Stimulated activated memory B cell treated with anti-CD40 and anti-IgM and Interleukin-4, amounts not matched to agents 10 μg/mL and 1 μg/mL and 100 μg/mL, for 72 hours (primary cell): Measurements from ENCODE around the gene CHD9.
"Not testable (repeated sequence)": the region's sequence is repeated elsewhere in the genome, so short reads cannot be mapped to it uniquely, and the experiment has no call there.

Experiments
- ATAC-seq: fragments of 150-1000 bp; cut with Tn5 transposase; 2 replicates; pipeline ENCODE4 v1.10.0; 2021
- H3K27ac Mint-ChIP-seq: one replicate; pipeline ENCODE4 v1.8.0; 2022; ENCODE audit warnings: mild to moderate bottlenecking, mixed read lengths
- H3K27me3 Mint-ChIP-seq: one replicate; pipeline ENCODE4 v1.8.0; 2022; ENCODE audit warnings: mixed read lengths
- H3K36me3 Mint-ChIP-seq: one replicate; pipeline ENCODE4 v1.8.0; 2022; ENCODE audit warnings: mixed read lengths
- H3K4me1 Mint-ChIP-seq: one replicate; pipeline ENCODE4 v1.8.0; 2022; ENCODE audit warnings: mixed read lengths
- H3K4me3 Mint-ChIP-seq: one replicate; pipeline ENCODE4 v1.8.0; 2022; ENCODE audit warnings: mild to moderate bottlenecking, moderate library complexity, mixed read lengths
- H3K9me3 Mint-ChIP-seq: one replicate; pipeline ENCODE4 v1.8.0; 2022; ENCODE audit warnings: mixed read lengths

Gene CHD9

DNA sequence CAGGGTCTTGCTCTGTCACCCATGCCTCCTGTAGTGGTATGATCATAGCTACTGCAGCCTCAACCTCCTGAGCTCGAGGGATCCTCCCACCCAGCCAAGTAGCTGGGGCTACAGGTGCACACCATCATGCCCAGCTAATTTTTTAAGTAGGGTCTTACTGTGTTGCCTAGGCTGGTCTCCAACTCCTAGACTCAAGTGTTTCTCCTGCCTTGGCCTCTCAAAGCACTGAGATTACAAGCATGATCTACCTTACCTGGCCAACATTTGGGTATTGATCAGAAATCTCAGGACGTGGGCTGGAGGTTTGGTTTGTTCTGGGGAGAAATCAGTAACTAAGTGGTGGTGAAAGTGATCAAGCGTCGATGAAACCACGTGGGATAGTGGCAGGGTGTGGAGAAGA is 4.1 kb downstream of the CHD9 start:
- H3K36me3 Mint-ChIP-seq: peaks cover 5% of the 10 kb centered on the region
- H3K27me3 Mint-ChIP-seq: no peaks in the 10 kb centered on the region
- H3K4me1 Mint-ChIP-seq: peaks cover 66% of the 10 kb centered on the region
- H3K9me3 Mint-ChIP-seq: no peaks in the 10 kb centered on the region
- H3K27ac Mint-ChIP-seq: peak overlapping the region; percentile 88
- peak overlapping the region; percentile 13 for H3K4me3 Mint-ChIP-seq
- ATAC-seq: no peak

DNA sequence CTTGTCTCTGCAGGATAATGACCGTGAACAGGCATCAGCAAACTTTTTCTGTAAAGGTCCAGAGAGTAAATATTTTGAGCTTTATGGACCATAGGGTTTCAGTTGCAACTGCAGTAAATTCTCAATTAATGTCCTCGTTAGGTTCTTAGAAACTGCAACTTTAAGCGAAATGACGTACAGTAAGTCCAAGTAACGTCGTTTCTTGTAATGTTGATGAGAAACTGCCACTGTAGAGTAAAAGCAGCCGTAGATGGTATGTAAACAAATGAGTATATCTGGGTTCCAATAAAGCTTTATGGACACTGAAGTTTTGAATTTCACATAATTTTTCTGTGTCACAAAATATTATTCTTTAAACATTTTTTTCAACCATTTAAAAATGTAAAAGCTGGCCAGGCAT is 4.9 kb downstream of the CHD9 start:
- H3K4me3 Mint-ChIP-seq: no peak overlapping the region
- peaks cover 5% of the 10 kb centered on the region for H3K36me3 Mint-ChIP-seq
- peaks cover 68% of the 10 kb centered on the region for H3K4me1 Mint-ChIP-seq
- H3K9me3 Mint-ChIP-seq: no peaks in the 10 kb centered on the region
- H3K27ac Mint-ChIP-seq: peak overlapping the region; percentile 88
- no peak for ATAC-seq
- H3K27me3 Mint-ChIP-seq: no peaks in the 10 kb centered on the region

DNA sequence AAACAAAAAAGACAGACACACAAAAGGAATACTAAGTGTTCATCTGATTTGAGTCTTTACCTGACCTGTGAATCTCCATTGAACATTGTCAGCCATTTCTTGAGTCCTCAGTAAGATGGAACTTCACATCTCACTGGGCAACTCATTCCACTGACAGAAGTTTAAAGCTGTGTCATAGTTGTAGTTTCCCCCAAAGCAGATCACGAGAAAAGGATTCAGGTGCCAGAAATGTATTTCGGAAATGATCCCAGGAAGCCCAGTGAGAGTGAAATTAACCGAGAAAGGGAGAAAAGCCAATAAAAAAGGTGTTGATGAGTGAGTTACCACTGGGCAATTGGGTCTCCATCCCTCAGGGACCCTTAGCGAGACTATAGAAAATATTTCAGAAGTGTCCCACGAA is 6.5 kb downstream of the CHD9 start:
- Mint-ChIP-seq H3K36me3 (peaks cover 10% of the 10 kb centered on the region), H3K4me3 (peak overlapping the region; percentile 52), H3K27ac (peak overlapping the region; percentile 88), H3K27me3 (no peaks in the 10 kb centered on the region), H3K9me3 (no peaks in the 10 kb centered on the region), H3K4me1 (peaks cover 72% of the 10 kb centered on the region)
- peak; percentile 34 for ATAC-seq

DNA sequence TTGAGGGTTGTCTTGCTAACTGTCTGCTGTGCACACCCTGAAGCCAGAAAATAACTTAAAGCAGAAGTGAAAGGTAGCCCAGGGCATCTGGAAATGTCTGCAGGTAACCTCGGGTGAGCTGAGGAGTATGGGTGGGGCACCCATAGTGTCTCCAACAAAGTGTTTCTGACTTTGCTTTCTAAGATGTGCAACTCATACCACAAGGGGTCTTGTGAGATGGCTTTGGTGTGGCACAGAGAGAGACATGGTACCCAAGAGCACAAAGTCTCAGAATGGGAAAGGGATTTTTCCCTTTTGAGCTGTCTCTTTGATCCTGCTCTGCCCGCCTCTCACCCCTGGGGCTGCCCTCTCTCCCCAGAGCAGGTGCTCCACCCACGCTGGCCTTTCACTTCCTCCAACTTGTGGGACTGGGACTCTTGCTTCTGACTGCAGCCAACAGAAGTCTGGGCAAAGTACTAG is 6.9 kb downstream of the CHD9 start:
- ATAC-seq: peak; percentile 95
- Mint-ChIP-seq H3K4me1 (peaks cover 71% of the 10 kb centered on the region), H3K27ac (peak overlapping the region; percentile 88), H3K27me3 (no peaks in the 10 kb centered on the region), H3K4me3 (peak overlapping the region; percentile 52), H3K9me3 (no peaks in the 10 kb centered on the region), H3K36me3 (peaks cover 12% of the 10 kb centered on the region)

DNA sequence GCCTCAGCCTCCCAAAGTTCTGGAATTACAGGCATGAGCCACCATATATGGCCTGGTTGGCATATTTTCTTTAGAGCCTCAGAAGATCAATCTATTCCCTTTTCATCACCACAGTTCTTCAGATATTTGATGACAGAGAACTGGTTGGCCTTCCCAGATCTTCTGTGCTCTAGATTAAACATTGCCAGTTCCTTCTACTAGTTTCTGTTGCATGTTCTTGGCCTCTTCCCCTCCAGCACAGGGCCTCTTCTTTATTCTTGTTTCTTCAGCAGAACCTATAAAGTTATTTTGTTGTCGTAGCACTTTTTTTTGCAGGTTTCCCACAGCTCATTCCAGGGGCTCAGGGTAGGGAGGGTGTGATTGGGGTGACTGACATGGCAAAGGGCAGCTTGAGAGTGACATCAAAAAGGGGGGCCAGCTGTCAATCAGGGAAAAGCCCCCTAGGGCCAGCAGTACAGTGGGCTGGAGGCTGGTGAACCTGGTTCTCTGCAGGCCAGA is 9.3 kb downstream of the CHD9 start:
- H3K27me3 Mint-ChIP-seq: no peaks in the 10 kb centered on the region

DNA sequence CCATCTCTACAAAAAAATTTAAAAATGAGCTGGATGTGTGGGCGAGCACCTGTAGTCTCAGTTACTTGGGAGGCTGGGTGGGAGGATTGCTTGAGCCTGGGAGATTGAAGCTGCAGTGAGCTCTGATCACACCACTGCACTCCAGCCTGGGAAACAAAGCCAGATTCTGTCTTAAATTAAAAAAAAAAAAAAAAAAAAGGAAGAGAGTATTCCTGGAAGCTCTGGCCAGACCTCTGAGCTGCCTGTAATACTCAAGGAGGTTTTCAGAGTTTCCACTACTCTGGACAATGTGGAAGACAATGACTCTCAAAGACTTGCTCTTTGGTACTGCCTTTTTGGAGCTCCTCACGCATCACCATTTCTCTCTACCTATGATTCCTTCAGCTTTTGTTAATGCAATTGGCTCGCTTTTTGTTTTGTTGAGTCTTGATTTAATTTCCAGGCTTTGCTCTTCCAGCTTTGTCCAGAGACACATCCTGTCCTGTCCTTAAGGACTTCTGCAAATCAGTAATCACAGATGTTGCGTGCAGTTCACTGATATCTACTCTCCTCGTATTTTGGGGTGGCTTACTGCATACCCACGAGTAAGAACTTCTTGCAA is 10.8 kb downstream of the CHD9 start:
- no peak for ATAC-seq
- Mint-ChIP-seq H3K36me3 (peaks cover 11% of the 10 kb centered on the region), H3K9me3 (no peaks in the 10 kb centered on the region), H3K27ac (peak overlapping the region; percentile 61), H3K27me3 (no peaks in the 10 kb centered on the region), H3K4me1 (peaks cover 74% of the 10 kb centered on the region), H3K4me3 (no peak overlapping the region)

More for the DNA sequence above, 9.3 kb downstream of the CHD9 start:
- Mint-ChIP-seq H3K4me1 (peaks cover 61% of the 10 kb centered on the region), H3K9me3 (no peaks in the 10 kb centered on the region), H3K27ac (peak overlapping the region; percentile 81), H3K36me3 (peaks cover 7% of the 10 kb centered on the region), H3K4me3 (no peak overlapping the region)
- no peak for ATAC-seq

DNA sequence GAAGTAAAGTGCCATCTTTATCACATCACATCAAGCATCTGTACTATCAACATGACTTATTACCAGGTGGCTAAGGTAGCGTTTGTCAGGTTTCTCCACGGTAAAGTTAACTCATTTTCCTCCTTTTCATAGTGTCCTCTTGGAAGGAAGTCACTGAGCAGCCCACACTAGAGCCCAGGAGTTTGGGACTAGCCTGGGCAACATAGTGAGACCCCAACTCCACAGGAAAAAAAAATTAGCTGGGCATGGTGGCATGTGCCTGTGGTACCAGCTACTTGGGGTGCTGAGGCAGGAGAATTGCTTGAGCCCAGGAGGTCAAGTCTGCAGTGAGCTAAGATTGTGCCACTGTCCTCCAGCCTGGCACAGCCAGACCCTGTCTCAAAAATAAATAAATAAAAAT is 12.9 kb downstream of the CHD9 start:
- peak overlapping the region; percentile 49 for H3K27ac Mint-ChIP-seq
- H3K4me1 Mint-ChIP-seq: peaks cover 70% of the 10 kb centered on the region
- ATAC-seq: no peak
- no peaks in the 10 kb centered on the region for H3K27me3 Mint-ChIP-seq
- H3K9me3 Mint-ChIP-seq: no peaks in the 10 kb centered on the region
- H3K36me3 Mint-ChIP-seq: peaks cover 12% of the 10 kb centered on the region
- H3K4me3 Mint-ChIP-seq: no peak overlapping the region

DNA sequence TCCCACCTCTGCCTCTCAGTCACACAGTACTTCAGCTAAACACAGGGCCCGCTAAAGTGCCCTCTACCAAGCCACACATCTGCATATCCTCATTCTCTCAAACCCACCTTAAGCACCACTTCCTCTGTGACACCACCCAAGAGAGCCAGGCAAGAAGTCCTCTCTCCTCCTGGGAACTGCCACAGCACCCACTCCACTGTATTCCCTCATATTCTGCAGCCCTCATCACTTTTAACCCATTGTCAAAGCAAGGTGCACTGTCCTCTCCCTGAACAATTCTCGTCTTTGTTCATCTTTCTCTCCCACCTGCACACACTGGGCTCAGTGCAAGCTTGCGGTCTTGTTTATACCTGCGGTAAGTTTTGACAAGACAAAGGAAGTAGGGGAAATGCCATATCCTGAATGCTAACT is 13.6 kb downstream of the CHD9 start:
- H3K9me3 Mint-ChIP-seq: no peaks in the 10 kb centered on the region
- peaks cover 78% of the 10 kb centered on the region for H3K4me1 Mint-ChIP-seq
- H3K27me3 Mint-ChIP-seq: no peaks in the 10 kb centered on the region
- H3K4me3 Mint-ChIP-seq: peak overlapping the region; percentile 30
- peak; percentile 90 for ATAC-seq
- H3K27ac Mint-ChIP-seq: peak overlapping the region; percentile 49
- peaks cover 12% of the 10 kb centered on the region for H3K36me3 Mint-ChIP-seq

DNA sequence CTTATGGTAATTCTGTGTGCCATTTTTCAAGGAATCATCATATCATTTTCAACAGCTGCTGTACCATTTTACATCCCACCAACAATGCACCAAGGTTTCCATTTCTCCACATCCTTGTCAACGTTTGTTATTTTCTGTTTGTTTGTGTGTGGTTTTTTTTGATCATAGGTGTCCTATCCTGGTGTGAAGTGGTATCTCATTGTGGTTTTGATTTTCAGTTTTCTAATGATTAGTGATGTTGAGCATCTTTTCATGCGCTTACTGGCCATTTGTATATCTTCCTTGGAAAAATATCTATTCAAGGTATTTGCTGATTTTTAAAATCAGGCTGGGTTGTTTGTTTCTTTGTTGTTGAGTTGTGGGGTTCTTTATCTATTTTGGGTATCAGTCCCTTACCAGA is 15.0 kb downstream of the CHD9 start:
- Mint-ChIP-seq H3K9me3 (peaks cover 5% of the 10 kb centered on the region), H3K27me3 (no peaks in the 10 kb centered on the region), H3K4me3 (no peak overlapping the region), H3K36me3 (peaks cover 26% of the 10 kb centered on the region), H3K27ac (no peak overlapping the region), H3K4me1 (peaks cover 80% of the 10 kb centered on the region)
- no peak for ATAC-seq

DNA sequence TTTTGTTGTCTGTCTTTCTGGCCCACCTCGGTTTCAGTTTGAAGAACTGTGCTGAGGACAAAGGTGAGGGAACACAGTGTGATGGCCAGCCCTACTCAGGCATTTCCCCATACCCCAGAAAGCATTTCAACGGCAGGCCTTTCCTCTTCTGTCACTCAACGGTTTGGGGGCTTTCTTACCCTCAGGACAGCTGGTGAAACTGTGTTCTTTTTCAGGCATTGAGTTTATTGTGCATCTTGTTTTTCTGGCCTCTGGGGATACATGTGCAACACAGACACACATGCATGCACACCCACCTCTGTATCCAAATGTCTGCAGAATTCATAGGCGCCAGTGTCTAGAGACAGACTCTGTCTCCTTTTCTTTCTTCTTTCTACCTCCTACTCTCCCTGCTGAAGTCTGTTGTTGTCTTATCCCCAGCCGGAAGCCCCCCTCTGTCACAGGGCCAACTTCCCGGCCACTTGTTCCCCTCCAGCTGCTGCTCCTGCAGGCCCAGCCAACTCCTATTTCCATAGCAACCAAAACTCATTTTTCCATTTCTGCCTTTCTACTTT is 17.0 kb downstream of the CHD9 start:
- Mint-ChIP-seq H3K4me3 (peak overlapping the region; percentile 52), H3K9me3 (peaks cover 8% of the 10 kb centered on the region), H3K27me3 (no peaks in the 10 kb centered on the region), H3K4me1 (peaks cover 70% of the 10 kb centered on the region), H3K36me3 (peaks cover 25% of the 10 kb centered on the region), H3K27ac (peak overlapping the region; percentile 54)
- ATAC-seq: peak; percentile 76

DNA sequence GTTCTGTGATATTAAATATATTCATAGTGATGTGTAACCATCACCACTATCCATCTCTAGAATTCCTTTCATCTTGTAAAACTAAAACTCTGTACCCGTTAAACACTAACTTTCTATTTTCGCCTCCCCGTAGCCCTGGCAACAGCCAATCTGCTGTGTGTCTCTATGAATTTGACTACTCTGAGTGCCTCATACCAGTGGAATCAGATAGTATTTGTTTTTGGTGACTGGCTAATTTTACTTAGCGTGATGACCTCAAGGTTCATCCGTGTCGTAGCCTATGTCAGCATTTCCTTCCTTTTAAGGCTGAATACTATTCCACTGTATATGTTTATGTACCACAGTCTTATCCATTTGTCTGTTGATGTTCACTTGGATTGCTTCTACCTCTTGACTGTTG is 18.2 kb downstream of the CHD9 start:
- Mint-ChIP-seq H3K27me3 (no peaks in the 10 kb centered on the region), H3K4me3 (no peak overlapping the region), H3K27ac (peak overlapping the region; percentile 36), H3K4me1 (peaks cover 74% of the 10 kb centered on the region), H3K9me3 (peaks cover 8% of the 10 kb centered on the region), H3K36me3 (peaks cover 30% of the 10 kb centered on the region)
- ATAC-seq: no peak

DNA sequence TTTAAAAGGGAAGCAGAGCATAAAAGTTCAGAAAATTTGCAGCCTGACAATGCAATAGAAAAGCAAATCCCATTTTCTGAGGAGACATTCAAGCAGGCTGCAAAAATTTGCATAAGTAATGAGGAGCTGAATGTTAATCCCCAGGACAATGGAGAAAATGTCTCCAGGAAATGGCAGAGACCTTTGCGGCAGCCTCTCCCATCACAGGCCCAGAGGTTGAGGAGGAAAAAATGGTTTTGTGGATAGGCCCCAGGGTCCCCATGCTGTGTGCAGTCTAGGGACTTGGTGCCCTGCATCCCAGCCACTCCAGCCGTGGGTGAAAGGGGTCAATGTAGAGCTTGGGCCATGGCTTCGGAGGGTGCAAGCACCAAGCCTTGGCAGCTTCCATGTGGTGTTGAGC is 19.5 kb downstream of the CHD9 start:
- Mint-ChIP-seq H3K4me1 (peaks cover 71% of the 10 kb centered on the region), H3K36me3 (peaks cover 39% of the 10 kb centered on the region)
- not testable (repeated sequence) for H3K27me3 Mint-ChIP-seq, H3K4me3 Mint-ChIP-seq, H3K27ac Mint-ChIP-seq, ATAC-seq, H3K9me3 Mint-ChIP-seq

DNA sequence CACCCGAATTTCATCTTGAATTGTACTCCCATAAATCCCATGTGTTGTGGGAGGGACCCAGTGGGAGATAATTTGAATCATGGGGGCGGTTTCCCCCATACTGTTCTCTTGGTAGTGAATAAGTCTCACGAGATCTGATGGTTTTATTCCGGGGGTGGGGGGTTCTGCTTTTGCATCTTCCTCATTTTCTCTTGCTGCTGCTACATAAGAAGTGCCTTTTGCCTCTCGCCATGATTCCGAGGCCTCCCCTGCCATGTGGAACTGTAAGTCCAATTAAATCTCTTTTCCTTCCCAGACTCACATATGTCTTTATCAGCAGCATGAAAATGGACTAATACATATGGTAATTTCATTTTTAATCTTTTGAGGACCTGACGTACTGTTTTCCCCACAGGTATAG is 20.7 kb downstream of the CHD9 start:
- H3K27me3 Mint-ChIP-seq, H3K9me3 Mint-ChIP-seq, ATAC-seq, H3K4me3 Mint-ChIP-seq, H3K27ac Mint-ChIP-seq: not testable (repeated sequence)
- H3K4me1 Mint-ChIP-seq: peaks cover 60% of the 10 kb centered on the region
- peaks cover 35% of the 10 kb centered on the region for H3K36me3 Mint-ChIP-seq

DNA sequence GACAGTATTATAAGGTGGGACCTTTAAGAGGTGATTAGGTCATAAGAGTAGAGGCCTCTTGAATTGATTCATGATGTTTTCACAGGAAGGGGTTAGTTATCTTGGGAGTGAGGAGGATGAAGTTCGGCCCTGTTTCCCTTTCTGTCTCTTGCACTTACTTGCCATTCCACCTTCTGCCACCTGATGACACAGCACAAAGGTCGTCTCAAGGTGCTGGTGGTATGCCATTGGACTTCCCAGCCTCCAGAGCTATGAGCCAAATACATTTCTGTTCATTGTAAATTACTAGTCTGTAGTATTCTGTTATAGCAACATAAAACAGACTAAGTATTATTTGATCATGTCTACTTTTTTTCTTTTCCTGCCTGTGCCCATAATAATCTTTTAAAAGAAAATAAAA is 23.5 kb downstream of the CHD9 start:
- Mint-ChIP-seq H3K36me3 (peaks cover 46% of the 10 kb centered on the region), H3K4me1 (peaks cover 55% of the 10 kb centered on the region), H3K4me3 (no peak overlapping the region), H3K27me3 (no peaks in the 10 kb centered on the region), H3K9me3 (peaks cover 8% of the 10 kb centered on the region), H3K27ac (no peak overlapping the region)
- no peak for ATAC-seq

DNA sequence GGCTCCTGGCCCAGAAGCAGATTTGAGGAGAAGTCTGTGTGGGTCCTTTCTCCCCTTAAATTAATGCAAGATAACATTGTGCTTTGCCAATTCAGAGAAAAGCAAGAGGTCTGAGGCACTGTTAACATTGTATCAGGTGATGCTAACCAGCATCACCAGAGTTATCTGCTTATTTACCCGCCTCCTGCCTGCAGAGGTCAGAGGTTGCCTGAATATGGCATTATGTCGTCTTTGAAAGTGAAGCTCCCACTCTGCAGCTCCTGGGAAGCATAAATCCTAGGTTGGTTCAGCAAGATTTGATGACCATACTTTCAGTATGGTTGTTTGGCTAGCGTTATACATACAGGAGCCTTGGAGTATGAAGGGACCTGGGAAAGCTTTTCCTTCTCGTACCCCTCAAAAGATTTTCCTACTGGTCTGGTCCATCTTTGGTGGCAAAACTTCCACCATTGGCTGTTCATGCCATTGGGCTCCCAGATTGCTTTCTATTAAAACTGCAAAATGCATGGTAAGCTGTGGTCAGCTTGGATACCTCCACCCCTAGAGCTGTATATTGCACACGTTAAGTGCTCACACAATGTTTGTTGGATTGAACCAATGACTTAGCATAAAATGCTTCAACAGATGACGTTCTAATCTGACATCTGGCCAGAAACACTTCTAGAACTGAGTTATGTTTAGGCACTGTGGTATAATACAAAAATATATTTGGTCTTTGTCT is 24.1 kb downstream of the CHD9 start:
- ATAC-seq: no peak
- H3K27ac Mint-ChIP-seq: no peak overlapping the region
- peaks cover 43% of the 10 kb centered on the region for H3K36me3 Mint-ChIP-seq
- H3K4me3 Mint-ChIP-seq: no peak overlapping the region
- peaks cover 4% of the 10 kb centered on the region for H3K9me3 Mint-ChIP-seq
- H3K4me1 Mint-ChIP-seq: peaks cover 54% of the 10 kb centered on the region
- H3K27me3 Mint-ChIP-seq: no peaks in the 10 kb centered on the region
